ENCODE measurements around the gene CLEC2B. TPM values are rescaled to one million over a fixed set of nuclear protein-coding genes. Genes with fewer than 3 reads are reported as not detected.

CLEC2B gene
- total RNA-seq, 2 donors from 2014 or later: not detected

GRCh38 chr12:9820281-9820930 lies 48.7 kb downstream of the CLEC2B start:
- H3K9me3 ChIP-seq (ENCODE audit: control insufficient read depth, low read length): no peaks in the 10 kb centered on the region
- no peaks in the 10 kb centered on the region for H3K27me3 ChIP-seq (ENCODE audit: control insufficient read depth, insufficient read depth, low read length, poor library complexity, severe bottlenecking)
- WGBS, 2 experiments (ENCODE audit: insufficient coverage in 1 of 2, insufficient read length in 1 of 2): 94 to 100% methylated on average over 5 to 9 of the region's 9 CpGs
- no peak overlapping the region for H3K9ac ChIP-seq (ENCODE audit: extremely low read depth, low read length, poor library complexity, severe bottlenecking)
- no peaks in the 10 kb centered on the region for H3K36me3 ChIP-seq (ENCODE audit: control insufficient read depth, insufficient read depth, low read length)
- Mint-ChIP-seq H3K4me1 (no peaks in the 10 kb centered on the region), H3K27ac (no peak overlapping the region), H3K36me3 (ENCODE audit: low read depth) (no peaks in the 10 kb centered on the region), H3K9me3 (no peaks in the 10 kb centered on the region), H3K4me3 (no peak overlapping the region), H3K27me3 (ENCODE audit: insufficient read depth) (no peaks in the 10 kb centered on the region)
- no peak overlapping the region for H3K4me3 ChIP-seq (ENCODE audit: low read length)
- no peak for TF ChIP-seq CTCF (conservative IDR thresholded peaks at IDR 0.05)
- H3K27ac ChIP-seq (ENCODE audit: low read depth, low read length): no peak overlapping the region
- DNase-seq: no peak
- H3K4me1 ChIP-seq (ENCODE audit: control insufficient read depth, insufficient read depth, low read length): no peaks in the 10 kb centered on the region

- no peaks in the 10 kb centered on the region for H3K9me3 Mint-ChIP-seq
- H3K27me3 Mint-ChIP-seq (ENCODE audit: insufficient read depth): peaks cover 5% of the 10 kb centered on the region
- peaks cover 5% of the 10 kb centered on the region for H3K4me1 Mint-ChIP-seq
- no peak overlapping the region for H3K4me3 ChIP-seq (ENCODE audit: low read length)
- no peaks in the 10 kb centered on the region for H3K9me3 ChIP-seq (ENCODE audit: control insufficient read depth, low read length)
- H3K36me3 ChIP-seq (ENCODE audit: control insufficient read depth, insufficient read depth, low read length): no peaks in the 10 kb centered on the region
- TF ChIP-seq CTCF (conservative IDR thresholded peaks at IDR 0.05): peak; percentile 100
- WGBS, 2 experiments (ENCODE audit: insufficient coverage in 1 of 2, insufficient read length in 1 of 2): 71 to 83% methylated on average over 7 to 32 of the region's 32 CpGs
- H3K27me3 ChIP-seq (ENCODE audit: control insufficient read depth, insufficient read depth, low read length, poor library complexity, severe bottlenecking): no peaks in the 10 kb centered on the region
- H3K9ac ChIP-seq (ENCODE audit: extremely low read depth, low read length, poor library complexity, severe bottlenecking): no peak overlapping the region
- H3K27ac Mint-ChIP-seq: no peak overlapping the region
- no peaks in the 10 kb centered on the region for H3K4me1 ChIP-seq (ENCODE audit: control insufficient read depth, insufficient read depth, low read length)
- H3K27ac ChIP-seq (ENCODE audit: low read depth, low read length): no peak overlapping the region
- peak; percentile 99 for DNase-seq
- H3K36me3 Mint-ChIP-seq (ENCODE audit: low read depth): no peaks in the 10 kb centered on the region
- peak overlapping the region; percentile 34 for H3K4me3 Mint-ChIP-seq
These were observed 55.0 kb downstream of the CLEC2B start for GRCh38 chr12:9813821-9814798.

- Histone ChIP-seq H3K9ac (ENCODE audit: extremely low read depth, low read length, poor library complexity, severe bottlenecking) (no peak overlapping the region), H3K36me3 (ENCODE audit: control insufficient read depth, insufficient read depth, low read length) (no peaks in the 10 kb centered on the region), H3K4me1 (ENCODE audit: control insufficient read depth, insufficient read depth, low read length) (no peaks in the 10 kb centered on the region), H3K9me3 (ENCODE audit: control insufficient read depth, low read length) (no peaks in the 10 kb centered on the region), H3K4me3 (ENCODE audit: low read length) (no peak overlapping the region), H3K27me3 (ENCODE audit: control insufficient read depth, insufficient read depth, low read length, poor library complexity, severe bottlenecking) (no peaks in the 10 kb centered on the region), H3K27ac (ENCODE audit: low read depth, low read length) (no peak overlapping the region)
- TF ChIP-seq CTCF (conservative IDR thresholded peaks at IDR 0.05): no peak
- H3K27me3 Mint-ChIP-seq (ENCODE audit: insufficient read depth): peaks cover 5% of the 10 kb centered on the region
- WGBS, 2 experiments (ENCODE audit: insufficient coverage in 1 of 2, insufficient read length in 1 of 2): 97 to 98% methylated on average over 4 to 5 of the region's 5 CpGs
- peaks cover 5% of the 10 kb centered on the region for H3K4me1 Mint-ChIP-seq
- H3K4me3 Mint-ChIP-seq: no peak overlapping the region
- H3K27ac Mint-ChIP-seq: no peak overlapping the region
- DNase-seq: no peak
- no peaks in the 10 kb centered on the region for H3K36me3 Mint-ChIP-seq (ENCODE audit: low read depth)
- H3K9me3 Mint-ChIP-seq: no peaks in the 10 kb centered on the region
These were observed 57.5 kb downstream of the CLEC2B start for GRCh38 chr12:9811621-9812020.
